Upper lobe of left lung (tissue), 6 donors: ENCODE data around the gene PRKD2. TPM values are rescaled to one million over a fixed set of nuclear protein-coding genes. Genes with fewer than 3 reads are reported as not detected.
A peak's percentile ranks its signal among the peaks of the same experiment; 100 is the strongest.

Experiments used
- ATAC-seq, 2 donors: fragments of 200-7000 bp; cut with Tn5 transposase; one replicate each; pipeline ENCODE4 v1.9.1; 2022; ENCODE audit warnings: mild to moderate bottlenecking in 2 of 2, moderate library complexity in 2 of 2; ENCODE audit not compliant: low FRiP score in 2 of 2
- DNase-seq, 2 donors: peaks; one replicate each; pipeline ENCODE4 v3.0.0-alpha.2; 2019 to 2020
- H3K27ac ChIP-seq, 4 donors: fragments of 200-600 bp; sonication (generic); one replicate each; pipeline ENCODE4 v1.5.1; 2016 to 2019
- H3K27me3 ChIP-seq, 4 donors: fragments of 200-600 bp; sonication (generic); one replicate each; pipeline ENCODE4 v1.5.1; 2017 to 2019
- H3K36me3 ChIP-seq, 4 donors: fragments of 200-600 bp; sonication (generic); one replicate each; pipeline ENCODE4 v1.5.1; 2016 to 2019
- H3K4me1 ChIP-seq, 4 donors: fragments of 200-600 bp; sonication (generic); one replicate each; pipeline ENCODE4 v1.5.1; 2018 to 2019
- H3K4me3 ChIP-seq, 4 donors: fragments of 200-600 bp; sonication (generic); one replicate each; pipeline ENCODE4 v1.5.1; 2017 to 2019; ENCODE audit warnings: mild to moderate bottlenecking in 2 of 4, moderate library complexity in 1 of 4
- H3K9me3 ChIP-seq, 4 donors: fragments of 200-600 bp; sonication (generic); one replicate each; pipeline ENCODE4 v1.5.1; 2018 to 2019
- EP300 ChIP-seq, 4 donors: sonication (generic); formaldehyde crosslinking; IDR thresholded peaks; one replicate each; pipeline ENCODE4 v1.5.1; 2017; ENCODE audit warnings: antibody characterized with exemption in 4 of 4, control low read depth in 2 of 4
- POLR2A ChIP-seq, 4 donors: fragments of 450-650 bp; IDR thresholded peaks; one replicate each; pipeline ENCODE4 v1.5.1; 2016 to 2017; ENCODE audit warnings: antibody characterized with exemption in 4 of 4, mild to moderate bottlenecking in 2 of 4
- POLR2AphosphoS5 ChIP-seq, 2 donors: sonication (generic); formaldehyde crosslinking; IDR thresholded peaks; one replicate each; pipeline ENCODE4 v1.5.1; 2017; ENCODE audit warnings: antibody characterized with exemption in 2 of 2
- WGBS, 2 donors: methylation state at CpG; one replicate each; pipeline ENCODE4 v1.1.5; 2017 to 2018; 5-methylcytosine and 5-hydroxymethylcytosine counted together
- total RNA-seq, 6 donors: library from RNA; depleted of rRNA in 4 of 6; stranded (reverse); fragments of >200 nt in 4 of 6; gene quantifications; one replicate each; pipeline versions ENCODE4 v1.1.0 to v1.2.1, GENCODE V29; 2016 to 2021
- TF ChIP-seq, protein P1 (sequence below), 6 experiments: fragments of 450-650 bp in 4 of 6; fragments of 200-600 bp in 2 of 6; sonication (generic) in 2 of 6; IDR thresholded peaks; one replicate each; pipeline ENCODE4 v1.5.1; 2016 to 2019; ENCODE audit warnings: antibody characterized with exemption in 6 of 6
- donor health status: DM: no; HTN: no; CAD: no; lungs with moderate emphysema.
- donor health status: DM: no; HTN: yes; CAD: no; lungs with severe emphysema.

The PRKD2 gene
- total RNA-seq, 6 donors from 2014 or later: 25.2 to 65.4 (median 50.3) TPM

GRCh38 chr19:46660008-46660517, 56.9 kb downstream of the PRKD2 start:
- no peak for TF ChIP-seq POLR2AphosphoS5 (IDR thresholded peaks at IDR 0.05)
- H3K9me3 ChIP-seq: no peaks in the 10 kb centered on the region
- DNase-seq (no peak), ATAC-seq (no peak)
- H3K4me3 ChIP-seq: peak overlapping the region in 3 of 4 donors; percentile 46 to 61 (median 56)
- H3K27me3 ChIP-seq: peaks cover 0 to 20% (median 11%) of the 10 kb centered on the region in 4 donors
- no peaks in the 10 kb centered on the region for H3K36me3 ChIP-seq
- WGBS, 2 donors: 4 to 7% methylated on average over 6 to 11 of the region's 14 CpGs
- H3K4me1 ChIP-seq: peaks cover 20 to 29% (median 27%) of the 10 kb centered on the region in 4 donors
- peak overlapping the region; percentile 53 to 83 (median 76) for H3K27ac ChIP-seq

- WGBS, 2 donors: 4 to 7% methylated on average over 25 to 27 of the region's 28 CpGs
Observed at GRCh38 chr19:46659151-46660007, 57.5 kb downstream of the PRKD2 start.

GRCh38 chr19:46656541-46656940, 60.4 kb downstream of the PRKD2 start:
- WGBS, 2 donors: 89 to 96% methylated on average over 5 of the region's 5 CpGs
- DNase-seq (no peak), ATAC-seq (no peak)
- H3K27ac ChIP-seq: no peak overlapping the region
- peaks cover 16 to 25% (median 21%) of the 10 kb centered on the region in 4 donors for H3K4me1 ChIP-seq
- H3K36me3 ChIP-seq: no peaks in the 10 kb centered on the region
- H3K27me3 ChIP-seq: peaks cover 0 to 20% (median 11%) of the 10 kb centered on the region in 4 donors
- no peaks in the 10 kb centered on the region for H3K9me3 ChIP-seq
- no peak for TF ChIP-seq EP300 (IDR thresholded peaks at IDR 0.05)
- no peak for TF ChIP-seq POLR2AphosphoS5 (IDR thresholded peaks at IDR 0.05)
- TF ChIP-seq, protein P1, sequence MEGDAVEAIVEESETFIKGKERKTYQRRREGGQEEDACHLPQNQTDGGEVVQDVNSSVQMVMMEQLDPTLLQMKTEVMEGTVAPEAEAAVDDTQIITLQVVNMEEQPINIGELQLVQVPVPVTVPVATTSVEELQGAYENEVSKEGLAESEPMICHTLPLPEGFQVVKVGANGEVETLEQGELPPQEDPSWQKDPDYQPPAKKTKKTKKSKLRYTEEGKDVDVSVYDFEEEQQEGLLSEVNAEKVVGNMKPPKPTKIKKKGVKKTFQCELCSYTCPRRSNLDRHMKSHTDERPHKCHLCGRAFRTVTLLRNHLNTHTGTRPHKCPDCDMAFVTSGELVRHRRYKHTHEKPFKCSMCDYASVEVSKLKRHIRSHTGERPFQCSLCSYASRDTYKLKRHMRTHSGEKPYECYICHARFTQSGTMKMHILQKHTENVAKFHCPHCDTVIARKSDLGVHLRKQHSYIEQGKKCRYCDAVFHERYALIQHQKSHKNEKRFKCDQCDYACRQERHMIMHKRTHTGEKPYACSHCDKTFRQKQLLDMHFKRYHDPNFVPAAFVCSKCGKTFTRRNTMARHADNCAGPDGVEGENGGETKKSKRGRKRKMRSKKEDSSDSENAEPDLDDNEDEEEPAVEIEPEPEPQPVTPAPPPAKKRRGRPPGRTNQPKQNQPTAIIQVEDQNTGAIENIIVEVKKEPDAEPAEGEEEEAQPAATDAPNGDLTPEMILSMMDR (IDR thresholded peaks at IDR 0.05): no peak
- no peak for TF ChIP-seq POLR2A (IDR thresholded peaks at IDR 0.05)
- no peak overlapping the region for H3K4me3 ChIP-seq

More at GRCh38 chr19:46659151-46660007, 57.5 kb downstream of the PRKD2 start:
- Histone ChIP-seq H3K27ac (peak overlapping the region; percentile 53 to 83 (median 76)), H3K9me3 (no peaks in the 10 kb centered on the region), H3K4me3 (peak overlapping the region in 3 of 4 donors; percentile 46 to 61 (median 56)), H3K4me1 (peaks cover 20 to 29% (median 27%) of the 10 kb centered on the region in 4 donors), H3K36me3 (no peaks in the 10 kb centered on the region), H3K27me3 (peaks cover 0 to 20% (median 11%) of the 10 kb centered on the region in 4 donors)
- no peak for ATAC-seq
- DNase-seq: peak in 1 of 2 donors; percentile 75
- TF ChIP-seq EP300 (IDR thresholded peaks at IDR 0.05): no peak
- no peak for TF ChIP-seq POLR2AphosphoS5 (IDR thresholded peaks at IDR 0.05)
- TF ChIP-seq POLR2A (IDR thresholded peaks at IDR 0.05): no peak
- TF ChIP-seq, protein P1 (IDR thresholded peaks at IDR 0.05): no peak

- ATAC-seq (no peak), DNase-seq (no peak)
- no peak for TF ChIP-seq POLR2AphosphoS5 (IDR thresholded peaks at IDR 0.05)
- no peak for TF ChIP-seq POLR2A (IDR thresholded peaks at IDR 0.05)
- TF ChIP-seq, protein P1 (IDR thresholded peaks at IDR 0.05): no peak
- no peak for TF ChIP-seq EP300 (IDR thresholded peaks at IDR 0.05)
- no peaks in the 10 kb centered on the region for H3K36me3 ChIP-seq
- WGBS, 2 donors: 47 to 53% methylated on average over 12 to 16 of the region's 16 CpGs
- peaks cover 4 to 10% (median 8%) of the 10 kb centered on the region in 4 donors for H3K4me1 ChIP-seq
- H3K9me3 ChIP-seq: no peaks in the 10 kb centered on the region
- H3K4me3 ChIP-seq: no peak overlapping the region
- H3K27me3 ChIP-seq: peaks cover 0 to 11% (median 5%) of the 10 kb centered on the region in 4 donors
- peak overlapping the region in 2 of 4 donors; percentile 21 to 35 for H3K27ac ChIP-seq
Observed at GRCh38 chr19:46654621-46655152, 62.2 kb downstream of the PRKD2 start.

- ATAC-seq (no peak), DNase-seq (no peak)
- 87 to 88% methylated on average over 7 of the region's 7 CpGs for WGBS, 2 donors
- Histone ChIP-seq H3K27ac (no peak overlapping the region), H3K36me3 (no peaks in the 10 kb centered on the region), H3K27me3 (peaks cover 0 to 18% (median 7%) of the 10 kb centered on the region in 4 donors), H3K4me1 (peaks cover 0 to 7% (median 0%) of the 10 kb centered on the region in 4 donors), H3K9me3 (peaks cover 0 to 5% (median 0%) of the 10 kb centered on the region in 4 donors), H3K4me3 (no peak overlapping the region)
- no peak for TF ChIP-seq POLR2A (IDR thresholded peaks at IDR 0.05)
- TF ChIP-seq, protein P1 (IDR thresholded peaks at IDR 0.05): no peak
- TF ChIP-seq POLR2AphosphoS5 (IDR thresholded peaks at IDR 0.05): no peak
- TF ChIP-seq EP300 (IDR thresholded peaks at IDR 0.05): no peak
Observed at GRCh38 chr19:46650445-46650844, 66.5 kb downstream of the PRKD2 start.
